ENCODE results near the gene GPD2. TPM values are rescaled to one million over a fixed set of nuclear protein-coding genes. Genes with fewer than 3 reads are reported as not detected.
"Not testable (repeated sequence)": the region's sequence is repeated elsewhere in the genome, so short reads cannot be mapped to it uniquely, and the experiment has no call there.

GPD2 gene
- total RNA-seq, 2 experiments from 2014 or later: 41.2 to 46.2 TPM

DNA sequence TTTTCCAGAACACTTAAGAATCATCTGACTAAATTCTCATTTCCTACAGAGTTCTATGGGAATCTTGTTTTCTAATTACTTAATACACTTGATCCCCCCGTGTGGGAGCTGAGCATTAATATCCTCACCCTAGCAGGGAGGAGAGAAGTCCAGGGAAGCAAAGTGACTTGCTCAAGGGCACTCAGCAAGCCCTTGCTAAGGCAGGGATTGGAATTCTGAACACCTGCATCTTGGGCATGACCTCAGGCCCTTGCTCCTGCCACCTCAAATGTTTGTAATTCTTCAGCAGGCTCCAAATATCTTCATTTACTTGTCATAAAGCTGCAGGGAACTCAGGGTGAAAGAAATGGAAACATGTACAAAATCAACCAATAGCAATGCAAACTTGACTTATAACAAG lies 162.4 kb downstream of the GPD2 start:
- Mint-ChIP-seq H3K4me1 (no peaks in the 10 kb centered on the region), H3K27me3 (no peaks in the 10 kb centered on the region), H3K9me3 (no peaks in the 10 kb centered on the region), H3K4me3 (no peak overlapping the region), H3K27ac (no peak overlapping the region), H3K36me3 (no peaks in the 10 kb centered on the region)
- no peak for DNase-seq

- H3K9me3 Mint-ChIP-seq: no peaks in the 10 kb centered on the region
- H3K36me3 Mint-ChIP-seq: no peaks in the 10 kb centered on the region
- H3K27me3 Mint-ChIP-seq: peaks cover 7% of the 10 kb centered on the region
- no peak overlapping the region for H3K27ac Mint-ChIP-seq
- DNase-seq: no peak
- H3K4me1 Mint-ChIP-seq: no peaks in the 10 kb centered on the region
- H3K4me3 Mint-ChIP-seq: no peak overlapping the region
Observed at GRCh38 chr2:156600196-156600595, 164.0 kb downstream of the GPD2 start.

- no peaks in the 10 kb centered on the region for H3K9me3 Mint-ChIP-seq
- peaks cover 7% of the 10 kb centered on the region for H3K27me3 Mint-ChIP-seq
- no peak overlapping the region for H3K4me3 Mint-ChIP-seq
- H3K27ac Mint-ChIP-seq: no peak overlapping the region
- DNase-seq: no peak
- no peaks in the 10 kb centered on the region for H3K36me3 Mint-ChIP-seq
- no peaks in the 10 kb centered on the region for H3K4me1 Mint-ChIP-seq
Observed at GRCh38 chr2:156601855-156602551, 165.8 kb downstream of the GPD2 start.

DNA sequence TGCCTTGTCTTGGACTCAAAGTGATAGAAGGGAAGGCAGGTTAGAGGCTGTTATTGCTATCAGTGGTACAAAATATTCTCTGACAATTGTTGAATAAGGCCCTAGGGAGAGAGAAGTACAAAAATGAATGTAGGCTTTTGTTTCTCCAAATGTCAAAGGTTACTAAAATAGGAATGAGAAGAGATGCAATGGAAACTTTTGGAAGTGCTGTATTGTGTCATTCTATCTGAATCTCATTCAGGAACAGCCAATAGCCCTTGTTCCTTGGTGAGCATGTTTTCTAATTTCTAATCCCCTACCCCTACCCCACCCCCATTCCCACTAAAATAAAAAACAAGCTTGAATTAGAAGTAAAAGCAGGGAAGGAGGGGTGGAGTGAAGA lies 166.4 kb downstream of the GPD2 start:
- no peaks in the 10 kb centered on the region for H3K9me3 Mint-ChIP-seq
- H3K4me3 Mint-ChIP-seq: no peak overlapping the region
- H3K27me3 Mint-ChIP-seq: peaks cover 7% of the 10 kb centered on the region
- DNase-seq: no peak
- no peak overlapping the region for H3K27ac Mint-ChIP-seq
- H3K4me1 Mint-ChIP-seq: no peaks in the 10 kb centered on the region
- H3K36me3 Mint-ChIP-seq: no peaks in the 10 kb centered on the region

- Mint-ChIP-seq H3K27ac (no peak overlapping the region), H3K27me3 (peaks cover 10% of the 10 kb centered on the region), H3K4me3 (no peak overlapping the region), H3K4me1 (no peaks in the 10 kb centered on the region), H3K9me3 (no peaks in the 10 kb centered on the region), H3K36me3 (no peaks in the 10 kb centered on the region)
- DNase-seq: no peak
Observed at GRCh38 chr2:156615836-156616322, 179.7 kb downstream of the GPD2 start.

DNA sequence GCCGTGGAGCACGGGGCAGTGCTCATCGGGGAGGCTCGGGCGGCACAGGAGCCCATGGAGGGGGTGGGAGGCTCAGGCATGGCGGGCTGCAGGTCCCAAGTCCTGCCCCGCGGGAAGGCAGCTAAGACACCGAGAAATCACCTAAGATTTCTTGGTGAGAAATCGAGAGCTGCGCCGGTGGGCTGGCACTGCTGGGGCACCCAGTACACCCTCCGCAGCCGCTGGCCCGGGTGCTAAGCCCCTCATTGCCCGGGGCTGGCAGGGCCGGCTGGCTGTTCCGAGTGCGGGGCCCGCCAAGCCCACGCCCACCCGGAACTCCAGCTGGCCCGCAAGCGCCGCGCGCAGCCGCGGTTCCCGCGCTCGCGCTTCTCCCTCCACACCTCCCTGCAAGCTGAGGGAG lies 181.9 kb downstream of the GPD2 start:
- not testable (repeated sequence) for DNase-seq, H3K9me3 Mint-ChIP-seq, H3K4me1 Mint-ChIP-seq, H3K27ac Mint-ChIP-seq, H3K36me3 Mint-ChIP-seq, H3K4me3 Mint-ChIP-seq
- H3K27me3 Mint-ChIP-seq: peaks cover 21% of the 10 kb centered on the region

DNA sequence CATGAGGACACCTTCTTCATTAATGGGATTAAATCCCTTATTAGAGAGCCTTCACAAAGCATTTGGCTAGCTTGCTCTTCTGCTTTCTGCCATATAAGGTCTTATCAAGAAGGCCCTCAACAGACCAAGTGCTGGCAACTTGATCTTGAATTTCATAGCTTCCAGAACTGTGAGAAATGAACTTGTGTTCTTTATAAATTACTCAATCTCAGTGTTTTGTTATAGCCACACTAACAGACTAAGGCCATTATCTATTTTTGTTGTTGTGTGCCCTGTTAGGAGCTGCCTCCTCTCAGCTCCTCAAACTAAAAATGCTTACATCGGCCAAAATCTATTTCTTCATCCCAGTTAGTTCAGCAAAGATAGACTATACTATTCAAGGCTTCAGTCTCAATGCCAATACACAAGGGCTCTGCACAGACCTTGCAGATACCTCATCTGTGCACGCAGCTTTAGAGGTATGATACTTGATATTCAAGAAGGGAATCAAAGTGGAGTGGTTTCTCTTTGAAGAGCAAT lies 182.9 kb downstream of the GPD2 start:
- Mint-ChIP-seq H3K9me3 (no peaks in the 10 kb centered on the region), H3K36me3 (no peaks in the 10 kb centered on the region), H3K4me3 (no peak overlapping the region), H3K4me1 (no peaks in the 10 kb centered on the region), H3K27ac (no peak overlapping the region), H3K27me3 (peaks cover 13% of the 10 kb centered on the region)
- no peak for DNase-seq

GRCh38 chr2:156622491-156622890 lies 186.3 kb downstream of the GPD2 start:
- Mint-ChIP-seq H3K36me3 (no peaks in the 10 kb centered on the region), H3K4me3 (no peak overlapping the region), H3K27me3 (peaks cover 18% of the 10 kb centered on the region), H3K9me3 (no peaks in the 10 kb centered on the region), H3K4me1 (no peaks in the 10 kb centered on the region), H3K27ac (no peak overlapping the region)
- no peak for DNase-seq

DNA sequence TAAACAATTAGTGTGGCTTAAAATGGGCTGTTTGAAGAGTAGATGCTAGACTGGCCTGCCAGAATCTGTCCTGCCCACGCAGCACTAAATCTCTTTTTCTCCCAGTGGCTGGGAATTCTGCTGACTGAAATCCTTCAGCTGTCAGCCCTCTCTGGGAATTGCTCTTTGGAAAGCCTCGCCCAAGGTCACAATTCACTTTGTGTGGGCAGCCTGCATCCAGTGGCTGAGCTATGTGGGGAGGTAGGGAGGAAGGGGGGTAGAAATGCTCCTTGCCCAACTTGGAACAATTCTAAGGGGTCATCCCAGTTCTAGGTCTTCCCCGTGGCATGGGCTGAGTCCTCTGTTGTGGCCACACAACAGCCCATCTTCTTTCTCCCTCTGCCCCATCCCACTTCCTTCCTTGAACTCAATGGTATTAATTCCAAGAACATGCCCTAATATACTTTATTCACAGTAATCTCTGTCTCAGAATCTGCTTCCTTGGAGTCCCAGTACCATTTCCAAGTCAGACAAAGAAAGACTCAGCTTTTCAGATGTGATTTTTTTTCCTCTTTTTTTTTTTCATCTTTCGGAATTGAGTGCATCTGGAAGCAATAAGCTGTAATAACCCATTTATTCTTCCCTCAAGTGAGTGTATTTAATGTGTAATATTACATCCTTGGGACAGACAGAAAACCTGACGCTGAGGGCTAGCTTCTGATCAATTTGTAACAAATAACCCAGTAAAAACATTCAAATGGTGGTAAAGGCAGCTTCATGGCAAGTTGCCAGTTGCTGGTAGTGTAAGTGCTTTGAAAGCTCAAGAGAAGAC lies 189.4 kb downstream of the GPD2 start:
- H3K4me3 Mint-ChIP-seq: no peak overlapping the region
- peaks cover 27% of the 10 kb centered on the region for H3K27me3 Mint-ChIP-seq
- no peaks in the 10 kb centered on the region for H3K4me1 Mint-ChIP-seq
- no peak overlapping the region for H3K27ac Mint-ChIP-seq
- H3K9me3 Mint-ChIP-seq: no peaks in the 10 kb centered on the region
- no peaks in the 10 kb centered on the region for H3K36me3 Mint-ChIP-seq
- no peak for DNase-seq

GRCh38 chr2:156626931-156627330 lies 190.8 kb downstream of the GPD2 start:
- H3K4me3 Mint-ChIP-seq: no peak overlapping the region

GRCh38 chr2:156630579-156631337 lies 194.6 kb downstream of the GPD2 start:
- peaks cover 20% of the 10 kb centered on the region for H3K27me3 Mint-ChIP-seq
- H3K36me3 Mint-ChIP-seq: no peaks in the 10 kb centered on the region
- H3K4me1 Mint-ChIP-seq: no peaks in the 10 kb centered on the region
- H3K27ac Mint-ChIP-seq: no peak overlapping the region
- no peak for DNase-seq
- no peaks in the 10 kb centered on the region for H3K9me3 Mint-ChIP-seq
- no peak overlapping the region for H3K4me3 Mint-ChIP-seq

More at GRCh38 chr2:156626931-156627330, 190.8 kb downstream of the GPD2 start:
- no peak for DNase-seq
- Mint-ChIP-seq H3K27me3 (peaks cover 25% of the 10 kb centered on the region), H3K27ac (no peak overlapping the region), H3K36me3 (no peaks in the 10 kb centered on the region), H3K4me1 (no peaks in the 10 kb centered on the region), H3K9me3 (no peaks in the 10 kb centered on the region)

GRCh38 chr2:156635646-156636045 lies 199.5 kb downstream of the GPD2 start:
- Mint-ChIP-seq H3K27me3 (peaks cover 15% of the 10 kb centered on the region), H3K27ac (no peak overlapping the region), H3K36me3 (no peaks in the 10 kb centered on the region), H3K9me3 (peaks cover 3% of the 10 kb centered on the region), H3K4me3 (no peak overlapping the region), H3K4me1 (no peaks in the 10 kb centered on the region)
- no peak for DNase-seq

Measured in activated naive CD8-positive, alpha-beta T cell treated with anti-CD3 and anti-CD28 coated beads for 36 hours (primary cell).